AG10803 (cell line): ENCODE results near the gene SLC6A12.

Source experiments
- DNase-seq: peaks from one replicate; pipeline ENCODE4 v3.0.0; 2010; ENCODE audit warnings: low read depth
- H3K4me3 ChIP-seq: 2 replicates; pipeline ENCODE4 v1.5.1; 2011; ENCODE audit warnings: mild to moderate bottlenecking, low read length, control low read depth
- TF ChIP-seq, protein P1 (sequence below): conservative IDR thresholded peaks from 2 replicates; pipeline ENCODE4 v1.5.1; 2011; ENCODE audit warnings: mild to moderate bottlenecking, low read length, control low read depth, inconsistent platforms

Gene SLC6A12

DNA sequence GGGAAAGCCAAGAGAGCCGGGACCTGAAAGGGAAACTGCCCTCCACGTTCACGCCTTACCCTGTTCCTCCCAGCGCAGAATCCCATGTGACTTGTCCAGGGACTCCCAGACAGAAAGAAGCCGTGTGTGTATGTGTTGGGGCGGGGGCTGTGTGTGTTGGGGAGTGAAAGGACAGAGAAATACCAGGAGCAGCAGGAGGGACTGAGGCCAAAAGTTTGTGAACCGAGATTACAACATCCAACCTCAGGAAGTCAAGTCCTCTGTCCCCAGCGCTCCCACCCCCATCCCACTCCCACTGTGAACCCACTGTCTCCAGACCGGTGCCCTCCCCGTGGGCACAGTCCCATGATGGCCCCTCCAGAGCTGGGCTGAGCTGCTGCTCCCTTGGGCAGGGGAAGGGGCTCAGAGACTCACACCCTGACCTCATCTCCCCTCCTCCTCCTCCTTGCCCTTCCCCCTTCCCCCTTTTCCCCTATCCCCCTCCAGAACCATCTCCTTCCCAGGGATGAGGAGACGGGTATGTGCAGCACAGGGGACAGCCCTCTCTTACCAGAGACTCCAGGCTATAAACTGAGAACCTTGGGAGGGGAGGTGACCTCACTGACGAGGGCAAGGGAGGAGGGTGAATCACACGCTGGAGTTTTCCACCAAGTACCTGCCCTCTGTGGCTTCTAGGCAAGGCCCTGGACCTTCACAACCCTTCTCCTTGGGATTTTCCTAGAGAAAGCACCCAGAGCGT lies at the start of gene SLC6A12:
Gene SLC6A12 (minus strand): TSS at position 155 of the 739 bp plus-strand sequence. CDS start 4,171 bp downstream, outside the sequence.
- H3K4me3 ChIP-seq = no peak within 1 kb of the TSS
- TF ChIP-seq, protein P1, sequence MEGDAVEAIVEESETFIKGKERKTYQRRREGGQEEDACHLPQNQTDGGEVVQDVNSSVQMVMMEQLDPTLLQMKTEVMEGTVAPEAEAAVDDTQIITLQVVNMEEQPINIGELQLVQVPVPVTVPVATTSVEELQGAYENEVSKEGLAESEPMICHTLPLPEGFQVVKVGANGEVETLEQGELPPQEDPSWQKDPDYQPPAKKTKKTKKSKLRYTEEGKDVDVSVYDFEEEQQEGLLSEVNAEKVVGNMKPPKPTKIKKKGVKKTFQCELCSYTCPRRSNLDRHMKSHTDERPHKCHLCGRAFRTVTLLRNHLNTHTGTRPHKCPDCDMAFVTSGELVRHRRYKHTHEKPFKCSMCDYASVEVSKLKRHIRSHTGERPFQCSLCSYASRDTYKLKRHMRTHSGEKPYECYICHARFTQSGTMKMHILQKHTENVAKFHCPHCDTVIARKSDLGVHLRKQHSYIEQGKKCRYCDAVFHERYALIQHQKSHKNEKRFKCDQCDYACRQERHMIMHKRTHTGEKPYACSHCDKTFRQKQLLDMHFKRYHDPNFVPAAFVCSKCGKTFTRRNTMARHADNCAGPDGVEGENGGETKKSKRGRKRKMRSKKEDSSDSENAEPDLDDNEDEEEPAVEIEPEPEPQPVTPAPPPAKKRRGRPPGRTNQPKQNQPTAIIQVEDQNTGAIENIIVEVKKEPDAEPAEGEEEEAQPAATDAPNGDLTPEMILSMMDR = no peak
- DNase-seq = no peak

DNA sequence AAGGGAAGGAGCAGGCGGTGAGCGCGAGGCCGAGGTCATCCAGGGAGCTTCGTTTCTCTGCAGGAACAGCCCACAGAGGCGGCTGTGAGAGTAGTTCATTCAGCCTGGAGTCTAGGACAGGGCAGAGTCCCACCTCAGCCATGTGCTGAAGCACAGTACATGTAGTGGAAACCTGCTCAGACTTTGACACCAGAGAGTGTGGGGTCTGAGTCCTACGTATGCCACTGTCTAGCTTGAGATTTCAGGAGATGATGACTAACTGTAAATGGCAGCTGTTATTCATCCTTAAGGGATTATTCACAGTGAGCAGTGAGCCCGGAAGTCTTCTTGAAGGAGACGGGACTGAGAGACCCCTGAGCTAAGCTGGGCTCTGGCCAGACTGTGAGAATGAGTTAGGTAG lies 49.6 kb upstream of the SLC6A12 start:
- no peak for DNase-seq
- TF ChIP-seq, protein P1 = no peak
- H3K4me3 ChIP-seq = no peak overlapping the region

GRCh38 chr12:262817-263216 lies 48.9 kb upstream of the SLC6A12 start, which contains the start of gene SLC6A13:
Gene SLC6A13 (minus strand): TSS chr12:262836. CDS start chr12:260052, 2,784 bp downstream.
- no peak within 1 kb of the TSS for H3K4me3 ChIP-seq
- DNase-seq = peak; percentile 6
- TF ChIP-seq, protein P1 = no peak

GRCh38 chr12:262113-262512 lies 48.2 kb upstream of the SLC6A12 start:
- TF ChIP-seq, protein P1 = no peak
- no peak overlapping the region for H3K4me3 ChIP-seq
- DNase-seq = no peak

DNA sequence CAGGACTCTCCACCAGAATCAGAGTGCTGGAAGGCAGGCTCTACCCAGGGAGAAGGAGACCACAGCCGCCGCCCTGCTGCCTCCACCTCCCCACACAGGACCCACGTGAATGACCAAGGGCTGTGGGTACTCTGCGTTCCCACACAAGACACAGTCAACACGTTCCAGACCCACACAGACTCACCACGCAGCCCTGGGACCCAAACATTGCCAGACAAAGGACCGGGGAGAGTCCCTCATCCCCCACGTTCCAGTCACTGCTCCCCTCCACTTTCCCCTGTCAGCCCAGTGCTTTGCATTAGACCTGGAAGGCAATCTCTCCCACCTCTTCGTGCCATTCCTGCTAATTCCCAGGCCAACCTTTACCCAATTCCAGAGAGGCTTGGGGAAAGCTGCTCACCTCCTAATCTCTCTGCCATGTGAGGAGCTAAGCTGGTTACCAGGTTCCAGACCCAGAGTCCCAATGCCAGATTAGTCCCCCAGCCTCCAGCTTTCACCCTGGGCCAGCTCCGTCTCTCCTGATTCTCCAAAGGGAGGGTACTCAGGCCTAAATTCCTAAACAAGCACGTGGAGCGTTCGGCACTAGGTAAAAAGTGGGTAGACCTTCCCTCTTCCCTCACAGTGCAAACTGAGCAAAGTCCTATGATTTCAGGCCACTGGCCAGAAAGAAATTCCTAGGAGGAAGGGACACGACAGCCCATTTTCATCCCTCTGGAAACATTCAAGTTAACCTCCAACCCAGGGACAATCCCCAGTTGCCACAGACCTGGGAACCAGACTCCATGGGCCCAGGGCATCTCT lies 43.8 kb upstream of the SLC6A12 start:
- H3K4me3 ChIP-seq = no peak overlapping the region
- DNase-seq = no peak
- TF ChIP-seq, protein P1 = no peak

DNA sequence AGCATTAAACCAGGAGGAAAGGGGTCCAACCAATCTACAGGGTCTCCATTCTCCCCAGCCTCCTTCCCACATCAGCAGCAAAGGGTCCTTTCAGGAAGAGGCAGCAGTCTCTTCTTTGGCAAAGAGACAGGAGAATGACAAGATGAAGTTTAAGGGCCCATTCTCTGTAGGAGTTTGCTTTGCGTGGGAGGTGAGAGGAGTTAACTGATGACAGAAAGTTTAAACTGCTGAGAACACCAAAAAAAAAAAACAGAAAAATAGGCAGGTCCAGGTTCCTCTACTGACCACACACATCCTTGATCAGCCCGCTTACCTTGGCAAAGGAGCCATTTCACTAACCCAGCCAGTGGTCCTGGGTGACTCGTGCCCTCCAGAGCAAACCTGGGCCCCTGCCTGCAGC lies 43.0 kb upstream of the SLC6A12 start:
- TF ChIP-seq, protein P1 = no peak
- H3K4me3 ChIP-seq = no peak overlapping the region
- no peak for DNase-seq
